Measurements from ENCODE around the gene VIP.

Gene VIP

GRCh38 chr6:152776833-152777232, 26.2 kb downstream of the VIP start:
- no peak overlapping the region for H3K9ac ChIP-seq (ENCODE audit: low read length)
- no peak overlapping the region for H3K4me2 ChIP-seq (ENCODE audit: low read depth, low read length, poor library complexity, severe bottlenecking)
- H2AFZ ChIP-seq (ENCODE audit: low read depth, low read length, severe bottlenecking) = no peak overlapping the region
- H3K36me3 ChIP-seq (ENCODE audit: low read length) = no peaks in the 10 kb centered on the region
- no peak overlapping the region for H3K4me3 ChIP-seq (ENCODE audit: insufficient read depth, low read length, poor library complexity, severe bottlenecking)
- no peaks in the 10 kb centered on the region for H3F3A ChIP-seq (ENCODE audit: insufficient read depth)
- no peaks in the 10 kb centered on the region for H3K9me2 ChIP-seq (replicated peaks; ENCODE audit: insufficient read depth, low read length)
- H3K9me3 ChIP-seq (ENCODE audit: insufficient read depth, low read length) = no peaks in the 10 kb centered on the region
- no peaks in the 10 kb centered on the region for H3K79me2 ChIP-seq (ENCODE audit: insufficient read depth, low read length)
- no peak overlapping the region for H3K27ac ChIP-seq (ENCODE audit: low read depth, low read length)
- no peaks in the 10 kb centered on the region for H3K27me3 ChIP-seq (ENCODE audit: low read length)
- H4K20me1 ChIP-seq (ENCODE audit: low read depth, low read length) = no peaks in the 10 kb centered on the region
- TF ChIP-seq CTCF (IDR thresholded peaks at IDR 0.05; ENCODE audit: insufficient read depth, low read length, poor library complexity, severe bottlenecking) = no peak
- TF ChIP-seq EZH2phosphoT487 (conservative IDR thresholded peaks at IDR 0.05; ENCODE audit: low read length) = no peak

GRCh38 chr6:152783217-152783878, 32.8 kb downstream of the VIP start:
- Histone ChIP-seq H3K9ac (ENCODE audit: low read length) (no peak overlapping the region), H3K27ac (ENCODE audit: low read depth, low read length) (no peak overlapping the region), H2AFZ (ENCODE audit: low read depth, low read length, severe bottlenecking) (no peak overlapping the region), H3K9me3 (ENCODE audit: insufficient read depth, low read length) (no peaks in the 10 kb centered on the region), H3K36me3 (ENCODE audit: low read length) (no peaks in the 10 kb centered on the region), H4K20me1 (ENCODE audit: low read depth, low read length) (no peaks in the 10 kb centered on the region), H3K27me3 (ENCODE audit: low read length) (no peaks in the 10 kb centered on the region), H3K9me2 (replicated peaks; ENCODE audit: insufficient read depth, low read length) (no peaks in the 10 kb centered on the region), H3K79me2 (ENCODE audit: insufficient read depth, low read length) (no peaks in the 10 kb centered on the region), H3K4me2 (ENCODE audit: low read depth, low read length, poor library complexity, severe bottlenecking) (no peak overlapping the region), H3F3A (ENCODE audit: insufficient read depth) (no peaks in the 10 kb centered on the region), H3K4me3 (ENCODE audit: insufficient read depth, low read length, poor library complexity, severe bottlenecking) (no peak overlapping the region)
- TF ChIP-seq EZH2phosphoT487 (conservative IDR thresholded peaks at IDR 0.05; ENCODE audit: low read length) = no peak
- TF ChIP-seq CTCF (IDR thresholded peaks at IDR 0.05; ENCODE audit: insufficient read depth, low read length, poor library complexity, severe bottlenecking) = no peak

- Histone ChIP-seq H3K9ac (ENCODE audit: low read length) (no peak overlapping the region), H3K27ac (ENCODE audit: low read depth, low read length) (no peak overlapping the region)
- TF ChIP-seq CTCF (IDR thresholded peaks at IDR 0.05; ENCODE audit: insufficient read depth, low read length, poor library complexity, severe bottlenecking) = no peak
- TF ChIP-seq EZH2phosphoT487 (conservative IDR thresholded peaks at IDR 0.05; ENCODE audit: low read length) = no peak
Measured at GRCh38 chr6:152794696-152795095, 44.1 kb downstream of the VIP start.

More at GRCh38 chr6:152794696-152795095, 44.1 kb downstream of the VIP start:
- H3K9me3 ChIP-seq (ENCODE audit: insufficient read depth, low read length) = no peaks in the 10 kb centered on the region
- no peaks in the 10 kb centered on the region for H4K20me1 ChIP-seq (ENCODE audit: low read depth, low read length)
- H3F3A ChIP-seq (ENCODE audit: insufficient read depth) = no peaks in the 10 kb centered on the region
- H3K4me2 ChIP-seq (ENCODE audit: low read depth, low read length, poor library complexity, severe bottlenecking) = no peak overlapping the region
- no peaks in the 10 kb centered on the region for H3K27me3 ChIP-seq (ENCODE audit: low read length)
- H3K4me3 ChIP-seq (ENCODE audit: insufficient read depth, low read length, poor library complexity, severe bottlenecking) = no peak overlapping the region
- no peak overlapping the region for H2AFZ ChIP-seq (ENCODE audit: low read depth, low read length, severe bottlenecking)
- H3K79me2 ChIP-seq (ENCODE audit: insufficient read depth, low read length) = no peaks in the 10 kb centered on the region
- no peaks in the 10 kb centered on the region for H3K36me3 ChIP-seq (ENCODE audit: low read length)
- no peaks in the 10 kb centered on the region for H3K9me2 ChIP-seq (replicated peaks; ENCODE audit: insufficient read depth, low read length)

Measured in SU-DHL-6 (cell line).